H9 (cell line): ENCODE data around the gene MARCHF9. TPM values are rescaled to one million over a fixed set of nuclear protein-coding genes. Genes with fewer than 3 reads are reported as not detected.

Experiments used
- DNase-seq: peaks from one replicate; pipeline ENCODE4 v3.0.0-alpha.2; 2017
- H2AFZ ChIP-seq: one replicate; pipeline ENCODE4 v1.6.1; 2013; ENCODE audit warnings: mild to moderate bottlenecking, low read length, control low read depth, moderate library complexity
- H2AK5ac ChIP-seq: 2 replicates; pipeline ENCODE4 v1.6.1; 2013; ENCODE audit warnings: low read length, control low read depth, mixed read lengths; ENCODE audit not compliant: insufficient read length
- H2BK120ac ChIP-seq: one replicate; pipeline ENCODE4 v1.6.1; 2013; ENCODE audit warnings: low read depth, mild to moderate bottlenecking, low read length, control low read depth, inconsistent platforms; ENCODE audit not compliant: poor library complexity, severe bottlenecking
- H2BK12ac ChIP-seq: 2 replicates; pipeline ENCODE4 v1.6.1; 2013; ENCODE audit warnings: low read length, control low read depth, mixed read lengths, low read depth; ENCODE audit not compliant: insufficient read length
- H2BK15ac ChIP-seq: 2 replicates; pipeline ENCODE4 v1.6.1; 2013; ENCODE audit warnings: low read depth, low read length, control low read depth
- H2BK20ac ChIP-seq: one replicate; pipeline ENCODE4 v1.6.1; 2013; ENCODE audit warnings: low read depth, mild to moderate bottlenecking, low read length, control low read depth, inconsistent platforms; ENCODE audit not compliant: poor library complexity, severe bottlenecking
- H2BK5ac ChIP-seq: 2 replicates; pipeline ENCODE4 v1.6.1; 2013; ENCODE audit warnings: low read length, control low read depth, mixed read lengths; ENCODE audit not compliant: insufficient read length
- H3K14ac ChIP-seq: 2 replicates; pipeline ENCODE4 v1.6.1; 2013; ENCODE audit warnings: low read length, control low read depth; ENCODE audit not compliant: insufficient read depth
- H3K18ac ChIP-seq: 2 replicates; pipeline ENCODE4 v1.6.1; 2013; ENCODE audit warnings: low read depth, mild to moderate bottlenecking, mixed read lengths, low read length, control low read depth; ENCODE audit not compliant: insufficient read length
- H3K23ac ChIP-seq: 2 replicates; pipeline ENCODE4 v1.6.1; 2013; ENCODE audit warnings: low read length, control low read depth, mixed read lengths, low read depth; ENCODE audit not compliant: insufficient read length
- H3K23me2 ChIP-seq: 2 replicates; pipeline ENCODE4 v1.6.1; 2013; ENCODE audit warnings: low read depth, mild to moderate bottlenecking, mixed read lengths, low read length, control low read depth; ENCODE audit not compliant: insufficient read length, poor library complexity, severe bottlenecking
- H3K27ac ChIP-seq: 2 replicates; pipeline ENCODE4 v1.5.1; 2013; ENCODE audit warnings: low read length, control low read depth, mixed read lengths, low read depth; ENCODE audit not compliant: insufficient read length
- H3K27me3 ChIP-seq: 2 replicates; pipeline ENCODE4 v1.6.1; 2013; ENCODE audit warnings: low read length, control low read depth, inconsistent platforms; ENCODE audit not compliant: insufficient read depth
- H3K4ac ChIP-seq: 2 replicates; pipeline ENCODE4 v1.6.1; 2013; ENCODE audit warnings: low read depth, mild to moderate bottlenecking, control low read depth, inconsistent platforms, low read length, moderate library complexity
- H3K4me1 ChIP-seq: 2 replicates; pipeline ENCODE4 v1.6.1; 2013; ENCODE audit warnings: low read length, control low read depth, inconsistent platforms; ENCODE audit not compliant: insufficient read depth
- H3K4me2 ChIP-seq: 2 replicates; pipeline ENCODE4 v1.6.1; 2013; ENCODE audit warnings: low read length, control low read depth, mixed read lengths; ENCODE audit not compliant: insufficient read length, insufficient read depth
- H3K56ac ChIP-seq: 2 replicates; pipeline ENCODE4 v1.6.1; 2013; ENCODE audit warnings: low read depth, mild to moderate bottlenecking, mixed read lengths, low read length, control low read depth; ENCODE audit not compliant: insufficient read length
- H3K79me1 ChIP-seq: 2 replicates; pipeline ENCODE4 v1.6.1; 2013; ENCODE audit warnings: low read depth, mild to moderate bottlenecking, moderate library complexity, low read length, control low read depth, inconsistent platforms; ENCODE audit not compliant: insufficient read depth, poor library complexity, severe bottlenecking
- H3K79me2 ChIP-seq: 2 replicates; pipeline ENCODE4 v1.6.1; 2013; ENCODE audit warnings: low read length, control low read depth, inconsistent platforms; ENCODE audit not compliant: insufficient read depth
- H3K9ac ChIP-seq: 2 replicates; pipeline ENCODE4 v1.6.1; 2013; ENCODE audit warnings: low read length, control low read depth, mixed read lengths; ENCODE audit not compliant: insufficient read length; ENCODE audit errors: extremely low read depth
- H3K9me3 ChIP-seq: one replicate; pipeline ENCODE4 v1.6.1; 2013; ENCODE audit warnings: low read depth, low read length, inconsistent platforms; ENCODE audit not compliant: control insufficient read depth
- H3T11ph ChIP-seq: one replicate; pipeline ENCODE4 v1.6.1; 2013; ENCODE audit warnings: mild to moderate bottlenecking, low read length, control low read depth, inconsistent platforms
- H4K20me1 ChIP-seq: one replicate; pipeline ENCODE4 v1.6.1; 2013; ENCODE audit not compliant: control insufficient read depth, insufficient read length, insufficient read depth
- H4K5ac ChIP-seq: 2 replicates; pipeline ENCODE4 v1.6.1; 2013; ENCODE audit warnings: low read depth, mild to moderate bottlenecking, mixed read lengths, low read length, control low read depth; ENCODE audit not compliant: insufficient read length
- H4K8ac ChIP-seq: replicated peaks from 2 replicates; pipeline ENCODE4 v1.6.1; 2013; ENCODE audit warnings: low read length, control low read depth, mixed read lengths, low read depth; ENCODE audit not compliant: insufficient read length
- H4K91ac ChIP-seq: 2 replicates; pipeline ENCODE4 v1.6.1; 2013; ENCODE audit warnings: low read depth, mild to moderate bottlenecking, moderate library complexity, mixed read lengths, low read length, control low read depth; ENCODE audit not compliant: insufficient read length
- H3K27ac Mint-ChIP-seq, 3 experiments: 2 replicates in 2 of 3; 3 replicates in 1 of 3; pipeline ENCODE4 v1.8.0; 2020 to 2021; ENCODE audit warnings: mixed read lengths in 3 of 3, mild to moderate bottlenecking in 1 of 3, moderate library complexity in 1 of 3
- H3K27me3 Mint-ChIP-seq: 2 replicates; pipeline ENCODE4 v1.8.0; 2021; ENCODE audit warnings: low read depth, mild to moderate bottlenecking, moderate library complexity, mixed read lengths
- H3K36me3 Mint-ChIP-seq, 3 experiments: 2 replicates in 2 of 3; 3 replicates in 1 of 3; pipeline ENCODE4 v1.8.0; 2020 to 2021; ENCODE audit warnings: low read depth in 3 of 3, mixed read lengths in 3 of 3; ENCODE audit not compliant: insufficient read depth in 1 of 3
- H3K4me1 Mint-ChIP-seq, 2 experiments: 2 replicates each; pipeline ENCODE4 v1.8.0; 2020; ENCODE audit warnings: mixed read lengths in 2 of 2
- H3K4me3 Mint-ChIP-seq, 2 experiments: 2 replicates in 1 of 2; 3 replicates in 1 of 2; pipeline ENCODE4 v1.8.0; 2020 to 2021; ENCODE audit warnings: mild to moderate bottlenecking in 2 of 2, mixed read lengths in 2 of 2, moderate library complexity in 1 of 2
- H3K9me3 Mint-ChIP-seq, 2 experiments: 2 replicates in 1 of 2; 3 replicates in 1 of 2; pipeline ENCODE4 v1.8.0; 2020; ENCODE audit warnings: mild to moderate bottlenecking in 2 of 2, mixed read lengths in 2 of 2, moderate library complexity in 1 of 2
- WGBS: extraction: QIAGEN DNeasy Blood & Tissue Kit; methylation state at CpG from one replicate; pipeline ENCODE4 v1.1.7; 2013; ENCODE audit warnings: missing lambda C conversion rate, low lambda C conversion rate, mixed read lengths; ENCODE audit not compliant: insufficient read length; ENCODE audit errors: extremely low coverage; 5-methylcytosine and 5-hydroxymethylcytosine counted together
- total RNA-seq: library from RNA; stranded (reverse); gene quantifications from 2 replicates; pipeline ENCODE4 v1.2.1, GENCODE V29; 2021
- TF ChIP-seq, protein P1 (sequence below): fragments of 200-600 bp; sonication (generic); conservative IDR thresholded peaks from 3 replicates; pipeline ENCODE4 v1.8.0; 2021; ENCODE audit warnings: antibody characterized with exemption, mild to moderate bottlenecking

Gene MARCHF9
- total RNA-seq, 1 experiment from 2014 or later = 20.5 TPM

DNA sequence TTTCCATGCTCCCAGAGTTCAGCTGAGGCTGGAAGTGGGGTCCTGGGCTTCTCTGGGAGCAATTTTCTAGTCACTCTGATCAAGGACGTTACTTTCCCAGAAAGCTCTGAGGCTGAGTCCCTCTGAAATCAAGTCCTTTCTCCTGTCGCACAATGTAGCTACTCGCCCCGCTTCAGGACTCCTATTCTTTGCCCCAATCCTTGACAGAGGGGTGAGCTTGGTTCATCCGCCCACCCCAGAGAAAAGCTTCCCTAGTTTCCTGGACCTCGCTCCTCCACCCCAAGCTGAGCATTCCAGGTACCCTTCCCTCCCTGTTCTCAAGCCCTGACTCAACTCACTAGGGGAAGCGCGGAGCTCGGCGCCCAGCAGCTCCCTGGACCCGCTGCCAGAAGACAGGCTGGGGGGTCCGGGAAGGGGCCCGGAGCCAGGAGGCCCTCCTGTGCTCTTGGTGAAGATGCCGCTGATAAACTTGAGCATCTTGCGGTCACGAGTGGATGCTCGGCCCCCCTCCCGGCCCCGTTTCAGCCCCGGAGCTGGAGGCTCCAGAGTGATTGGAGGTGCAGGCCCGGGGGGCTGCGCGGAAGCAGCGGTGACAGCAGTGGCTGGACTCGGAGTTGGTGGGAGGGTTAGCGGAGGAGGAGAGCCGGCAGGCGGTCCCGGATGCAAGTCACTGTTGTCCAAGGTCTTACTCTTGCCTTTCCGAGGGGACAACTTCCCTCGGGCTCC lies 18.0 kb upstream of the MARCHF9 start:
- peak overlapping the region; percentile 49 for H3K4me2 ChIP-seq
- H3T11ph ChIP-seq = no peak overlapping the region
- H3K18ac ChIP-seq = no peak overlapping the region
- H2BK12ac ChIP-seq = no peak overlapping the region
- DNase-seq = peak; percentile 56
- no peaks in the 10 kb centered on the region for H3K9me3 ChIP-seq
- H3K4me1 Mint-ChIP-seq = peaks cover 26 to 37% of the 10 kb centered on the region in 2 experiments
- no peak overlapping the region for H2AFZ ChIP-seq
- H3K36me3 Mint-ChIP-seq = no peaks in the 10 kb centered on the region; a peak in 1 of 7 replicates
- H3K4ac ChIP-seq = no peak overlapping the region
- no peak overlapping the region for H3K9ac ChIP-seq
- no CpG with 5 or more reads among the region's 31 CpGs for WGBS
- H3K27ac ChIP-seq = no peak overlapping the region
- TF ChIP-seq, protein P1, sequence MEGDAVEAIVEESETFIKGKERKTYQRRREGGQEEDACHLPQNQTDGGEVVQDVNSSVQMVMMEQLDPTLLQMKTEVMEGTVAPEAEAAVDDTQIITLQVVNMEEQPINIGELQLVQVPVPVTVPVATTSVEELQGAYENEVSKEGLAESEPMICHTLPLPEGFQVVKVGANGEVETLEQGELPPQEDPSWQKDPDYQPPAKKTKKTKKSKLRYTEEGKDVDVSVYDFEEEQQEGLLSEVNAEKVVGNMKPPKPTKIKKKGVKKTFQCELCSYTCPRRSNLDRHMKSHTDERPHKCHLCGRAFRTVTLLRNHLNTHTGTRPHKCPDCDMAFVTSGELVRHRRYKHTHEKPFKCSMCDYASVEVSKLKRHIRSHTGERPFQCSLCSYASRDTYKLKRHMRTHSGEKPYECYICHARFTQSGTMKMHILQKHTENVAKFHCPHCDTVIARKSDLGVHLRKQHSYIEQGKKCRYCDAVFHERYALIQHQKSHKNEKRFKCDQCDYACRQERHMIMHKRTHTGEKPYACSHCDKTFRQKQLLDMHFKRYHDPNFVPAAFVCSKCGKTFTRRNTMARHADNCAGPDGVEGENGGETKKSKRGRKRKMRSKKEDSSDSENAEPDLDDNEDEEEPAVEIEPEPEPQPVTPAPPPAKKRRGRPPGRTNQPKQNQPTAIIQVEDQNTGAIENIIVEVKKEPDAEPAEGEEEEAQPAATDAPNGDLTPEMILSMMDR = no peak
- H4K5ac ChIP-seq = no peak overlapping the region
- no peak overlapping the region for H2BK5ac ChIP-seq
- no peaks in the 10 kb centered on the region for H3K79me1 ChIP-seq
- no peak overlapping the region for H2BK20ac ChIP-seq
- H3K56ac ChIP-seq = no peak overlapping the region
- no peak overlapping the region for H4K8ac ChIP-seq
- peaks cover 16% of the 10 kb centered on the region for H3K23me2 ChIP-seq
- no peak overlapping the region for H3K14ac ChIP-seq
- H4K91ac ChIP-seq = no peak overlapping the region
- H3K9me3 Mint-ChIP-seq = no peaks in the 10 kb centered on the region; a peak in 1 of 5 replicates
- H3K4me3 Mint-ChIP-seq = peak overlapping the region; percentile 59 to 84
- H3K27me3 Mint-ChIP-seq = peaks cover 96% of the 10 kb centered on the region
- no peak overlapping the region for H2BK120ac ChIP-seq
- no peak overlapping the region for H2BK15ac ChIP-seq
- peaks cover 2% of the 10 kb centered on the region for H4K20me1 ChIP-seq
- peaks cover 60% of the 10 kb centered on the region for H3K27me3 ChIP-seq
- H3K27ac Mint-ChIP-seq = no peak overlapping the region
- H3K79me2 ChIP-seq = no peaks in the 10 kb centered on the region
- H3K23ac ChIP-seq = no peak overlapping the region
- H2AK5ac ChIP-seq = no peak overlapping the region
- no peaks in the 10 kb centered on the region for H3K4me1 ChIP-seq
